NT2/D1 (cell line): ENCODE measurements around the gene KIF3A.

Source experiments
- DNase-seq: peaks from one replicate; pipeline ENCODE4 v3.0.0-alpha.2; 2011; ENCODE audit warnings: low read depth, low spot score
- H3K27me3 ChIP-seq: 2 replicates; pipeline ENCODE4 v1.6.0; 2011; ENCODE audit warnings: mild to moderate bottlenecking; ENCODE audit not compliant: insufficient read length, insufficient read depth
- H3K36me3 ChIP-seq: 2 replicates; pipeline ENCODE4 v1.6.1; 2011; ENCODE audit warnings: mild to moderate bottlenecking, low read length, mixed read lengths; ENCODE audit not compliant: insufficient read depth, insufficient read length
- H3K4me1 ChIP-seq: 2 replicates; pipeline ENCODE4 v1.5.1; 2011; ENCODE audit not compliant: insufficient read depth, insufficient read length
- H3K4me3 ChIP-seq: 2 replicates; pipeline ENCODE4 v1.5.1; 2011; ENCODE audit warnings: low read depth; ENCODE audit not compliant: insufficient read length
- H3K9ac ChIP-seq: 2 replicates; pipeline ENCODE4 v1.6.0; 2011; ENCODE audit warnings: low read depth; ENCODE audit not compliant: insufficient read length
- H3K9me3 ChIP-seq: 2 replicates; pipeline ENCODE4 v1.5.1; 2011; ENCODE audit warnings: mild to moderate bottlenecking, low read length; ENCODE audit not compliant: insufficient read depth
- SUZ12 ChIP-seq: IDR thresholded peaks from 2 replicates; pipeline ENCODE4 v1.6.1; 2011; ENCODE audit not compliant: insufficient read length, insufficient read depth; ENCODE audit errors: extremely low read depth
- YY1 ChIP-seq: IDR thresholded peaks from 2 replicates; pipeline ENCODE4 v1.6.1; 2011; ENCODE audit not compliant: insufficient read length, insufficient read depth
- ZNF274 ChIP-seq: IDR thresholded peaks from 2 replicates; pipeline ENCODE4 v1.6.1; 2011; ENCODE audit warnings: mild to moderate bottlenecking, low read depth, low read length

KIF3A gene

DNA sequence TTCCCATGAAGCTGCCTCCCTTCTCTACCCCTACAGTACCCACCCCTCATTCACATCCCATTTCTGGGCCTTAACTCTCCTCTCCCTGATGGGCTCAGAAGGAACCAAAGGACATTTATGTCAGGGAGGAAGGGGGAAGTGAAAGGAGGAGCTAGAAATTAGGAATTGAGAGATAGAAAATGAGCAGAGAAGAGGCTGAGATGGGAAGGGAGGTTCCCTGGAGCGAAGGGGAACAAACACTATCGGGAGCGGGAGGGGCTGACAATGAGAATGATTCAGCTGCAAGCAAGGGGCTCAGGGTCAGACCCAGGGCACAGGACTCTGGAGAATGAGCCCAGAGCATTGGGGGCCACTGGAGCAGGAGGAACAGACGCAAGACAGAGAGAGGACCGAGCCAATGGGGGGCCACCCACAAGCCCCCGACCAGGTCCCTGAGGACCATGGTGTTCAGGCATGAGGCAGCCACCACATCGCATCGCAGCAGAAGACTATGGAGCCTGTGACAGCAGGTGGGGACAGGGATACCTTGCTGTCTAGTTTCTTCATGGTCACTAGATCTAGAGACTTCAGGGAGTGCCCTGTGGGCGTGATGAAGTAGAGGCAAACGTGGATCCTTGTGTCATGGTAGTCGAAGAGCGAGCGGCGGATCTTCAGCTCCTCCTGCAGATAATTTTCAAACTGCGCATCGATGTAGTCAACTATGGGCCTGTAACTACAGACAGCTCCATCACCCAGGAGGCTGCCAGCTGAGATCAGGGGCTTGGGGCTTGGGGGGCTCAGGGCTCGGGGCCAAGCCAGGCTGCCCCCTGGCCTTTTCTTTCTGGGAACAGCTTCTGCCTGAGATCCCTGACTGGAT lies 26.1 kb upstream of the KIF3A start:
- TF ChIP-seq SUZ12 (no peak), YY1 (no peak), ZNF274 (no peak)
- Histone ChIP-seq H3K27me3 (no peaks in the 10 kb centered on the region), H3K4me3 (no peak overlapping the region), H3K36me3 (peaks cover 71% of the 10 kb centered on the region), H3K4me1 (no peaks in the 10 kb centered on the region), H3K9me3 (no peaks in the 10 kb centered on the region), H3K9ac (no peak overlapping the region)
- DNase-seq: no peak

GRCh38 chr5:132762246-132763000 lies 25.1 kb upstream of the KIF3A start:
- Histone ChIP-seq H3K9ac (no peak overlapping the region), H3K27me3 (no peaks in the 10 kb centered on the region), H3K9me3 (no peaks in the 10 kb centered on the region), H3K4me1 (no peaks in the 10 kb centered on the region), H3K36me3 (peaks cover 78% of the 10 kb centered on the region), H3K4me3 (no peak overlapping the region)
- TF ChIP-seq YY1 (no peak), SUZ12 (no peak), ZNF274 (no peak)
- no peak for DNase-seq

DNA sequence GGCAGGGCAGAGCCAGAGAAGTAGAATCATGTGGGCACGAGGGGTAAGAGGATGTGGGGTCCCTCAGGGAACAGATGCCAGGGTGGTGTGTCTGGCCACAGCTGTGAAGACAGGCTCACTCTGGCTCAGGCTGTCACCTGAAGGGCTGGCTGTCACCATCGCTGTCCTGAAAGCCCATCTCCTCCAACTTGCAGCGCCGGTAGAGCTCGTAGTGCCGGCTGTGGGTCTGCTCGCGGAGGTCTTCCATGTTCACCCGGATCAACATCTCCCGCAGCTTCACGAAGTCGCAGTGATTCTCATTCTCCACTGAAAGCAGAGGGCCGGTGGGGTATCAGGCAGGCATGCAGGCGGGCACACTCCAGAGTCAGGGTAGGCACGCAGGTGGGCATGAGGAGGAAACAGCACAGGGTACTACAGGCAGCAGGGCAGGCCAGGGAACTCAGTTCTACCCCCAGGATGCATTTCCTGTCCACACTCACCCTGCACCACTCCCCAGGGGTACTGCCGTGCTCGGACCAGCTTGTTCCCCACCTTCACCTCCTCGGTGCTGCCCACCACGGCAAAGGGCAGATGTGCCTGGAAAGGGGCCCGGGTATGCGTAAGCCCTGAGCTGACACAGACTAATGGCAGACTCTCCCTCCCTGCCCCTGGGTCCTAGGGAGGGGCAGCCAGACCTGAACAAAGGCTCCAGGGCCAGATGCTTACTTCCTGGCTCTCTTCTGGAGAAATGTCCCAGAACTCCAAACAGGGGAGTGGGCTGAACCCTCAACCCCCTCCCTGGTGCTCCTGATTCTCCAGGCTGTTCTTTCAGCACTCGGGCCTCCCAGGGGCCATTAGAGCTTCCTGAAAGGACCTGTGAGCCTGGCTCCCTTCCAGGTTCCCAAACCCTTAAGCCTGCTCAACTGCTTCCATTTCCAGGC lies 24.2 kb upstream of the KIF3A start:
- Histone ChIP-seq H3K36me3 (peaks cover 79% of the 10 kb centered on the region), H3K4me1 (no peaks in the 10 kb centered on the region), H3K27me3 (no peaks in the 10 kb centered on the region), H3K4me3 (no peak overlapping the region), H3K9me3 (no peaks in the 10 kb centered on the region), H3K9ac (no peak overlapping the region)
- TF ChIP-seq ZNF274 (no peak), SUZ12 (no peak), YY1 (no peak)
- no peak for DNase-seq

GRCh38 chr5:132760601-132761317 lies 23.4 kb upstream of the KIF3A start:
- H3K27me3 ChIP-seq: no peaks in the 10 kb centered on the region
- H3K4me1 ChIP-seq: no peaks in the 10 kb centered on the region
- no peak for DNase-seq
- no peak overlapping the region for H3K9ac ChIP-seq
- H3K4me3 ChIP-seq: no peak overlapping the region
- TF ChIP-seq ZNF274 (no peak), SUZ12 (no peak), YY1 (no peak)
- H3K9me3 ChIP-seq: no peaks in the 10 kb centered on the region
- peaks cover 78% of the 10 kb centered on the region for H3K36me3 ChIP-seq

GRCh38 chr5:132760049-132760420 lies 22.7 kb upstream of the KIF3A start:
- Histone ChIP-seq H3K4me3 (no peak overlapping the region), H3K9me3 (no peaks in the 10 kb centered on the region), H3K36me3 (peaks cover 74% of the 10 kb centered on the region), H3K9ac (no peak overlapping the region), H3K27me3 (no peaks in the 10 kb centered on the region), H3K4me1 (peaks cover 2% of the 10 kb centered on the region)
- TF ChIP-seq YY1: no peak
- TF ChIP-seq ZNF274: no peak
- no peak for TF ChIP-seq SUZ12
- no peak for DNase-seq
